Muscle of leg (tissue), 11 donors: Measurements from ENCODE around the gene SEMA6C. TPM values are rescaled to one million over a fixed set of nuclear protein-coding genes. Genes with fewer than 3 reads are reported as not detected.
A peak's percentile ranks its signal among the peaks of the same experiment; 100 is the strongest.

Experiments
- DNase-seq: peaks from one replicate; pipeline ENCODE4 v3.0.0; 2013
- H3K27ac ChIP-seq: one replicate; pipeline ENCODE4 v1.5.1; 2013; ENCODE audit warnings: mild to moderate bottlenecking, low read length, control low read depth
- H3K27me3 ChIP-seq: one replicate; pipeline ENCODE4 v1.6.1; 2013; ENCODE audit warnings: low read length; ENCODE audit not compliant: control insufficient read depth, insufficient read depth
- H3K36me3 ChIP-seq: one replicate; pipeline ENCODE4 v1.6.1; 2013; ENCODE audit warnings: low read length; ENCODE audit not compliant: control insufficient read depth, insufficient read depth
- H3K4me1 ChIP-seq: one replicate; pipeline ENCODE4 v1.6.1; 2013; ENCODE audit warnings: low read length; ENCODE audit not compliant: control insufficient read depth, insufficient read depth
- H3K4me3 ChIP-seq: one replicate; pipeline ENCODE4 v1.5.1; 2013; ENCODE audit warnings: low read length, control low read depth
- H3K9me3 ChIP-seq: replicated peaks from 2 replicates; pipeline ENCODE4 v1.6.1; 2013; ENCODE audit warnings: low read depth, low read length; ENCODE audit not compliant: control insufficient read depth
- WGBS: methylation state at CpG from one replicate; pipeline ENCODE4 v1.1.5; 2013; ENCODE audit warnings: missing lambda C conversion rate; ENCODE audit not compliant: insufficient coverage; 5-methylcytosine and 5-hydroxymethylcytosine counted together
- polyA plus RNA-seq, 8 donors: library from polyadenylated mRNA; unstranded; fragments of 120-200 nt; gene quantifications; one replicate each; pipeline versions ENCODE4 v1.2.1 to v1.2.3, GENCODE V29; 2013; ENCODE audit warnings: inconsistent platforms in 1 of 8, low replicate concordance in 1 of 8; ENCODE audit not compliant: insufficient read length in 8 of 8, insufficient read depth in 1 of 8
- total RNA-seq: library from RNA; stranded (reverse); fragments of 120-200 nt; gene quantifications from one replicate; pipeline ENCODE4 v1.2.4, GENCODE V29; 2013

The SEMA6C gene
- total and polyA plus RNA-seq, 9 donors: 33.4 to 112 (median 86.7) TPM

GRCh38 chr1:151144474-151145303 lies 1.7 kb downstream of the SEMA6C start:
- Histone ChIP-seq H3K4me3 (peak overlapping the region; percentile 93), H3K36me3 (peaks cover 30% of the 10 kb centered on the region), H3K27ac (peak overlapping the region; percentile 95), H3K9me3 (no peaks in the 10 kb centered on the region), H3K27me3 (no peaks in the 10 kb centered on the region), H3K4me1 (peaks cover 47% of the 10 kb centered on the region)
- peak; percentile 91 for DNase-seq
- WGBS: 40% methylated on average over 1 of the region's 7 CpGs

GRCh38 chr1:151143986-151144385 lies 2.4 kb downstream of the SEMA6C start:
- peak overlapping the region; percentile 93 for H3K4me3 ChIP-seq
- DNase-seq: no peak
- H3K4me1 ChIP-seq: peaks cover 47% of the 10 kb centered on the region

DNA sequence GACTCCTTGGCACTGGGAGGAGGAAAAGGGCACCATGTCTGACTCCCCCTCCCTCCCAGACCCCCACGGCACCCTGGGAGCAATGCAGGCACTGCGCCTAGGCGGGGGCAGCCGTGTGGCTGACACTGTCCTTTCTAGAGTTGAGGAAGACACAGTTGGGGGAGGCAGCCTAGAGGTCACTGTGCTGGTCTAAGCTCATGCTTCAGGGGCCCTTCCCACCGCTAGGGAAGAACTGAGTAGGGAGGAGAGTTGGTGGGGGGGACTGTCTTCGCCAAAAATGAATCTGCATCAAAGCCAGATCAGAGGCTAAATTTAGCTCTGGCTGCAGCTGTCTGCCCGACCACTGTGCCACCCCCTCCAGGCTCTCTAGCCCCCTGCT lies 3.4 kb downstream of the SEMA6C start:
- Histone ChIP-seq H3K36me3 (peaks cover 45% of the 10 kb centered on the region), H3K27ac (peak overlapping the region; percentile 95), H3K27me3 (no peaks in the 10 kb centered on the region), H3K4me3 (no peak overlapping the region), H3K9me3 (no peaks in the 10 kb centered on the region), H3K4me1 (peaks cover 47% of the 10 kb centered on the region)
- WGBS: 10% methylated on average over 2 of the region's 7 CpGs
- DNase-seq: peak; percentile 74

More at GRCh38 chr1:151143986-151144385, 2.4 kb downstream of the SEMA6C start:
- no CpG with 5 or more reads among the region's 5 CpGs for WGBS
- H3K36me3 ChIP-seq: peaks cover 37% of the 10 kb centered on the region
- H3K27me3 ChIP-seq: no peaks in the 10 kb centered on the region
- H3K9me3 ChIP-seq: no peaks in the 10 kb centered on the region
- peak overlapping the region; percentile 95 for H3K27ac ChIP-seq

DNA sequence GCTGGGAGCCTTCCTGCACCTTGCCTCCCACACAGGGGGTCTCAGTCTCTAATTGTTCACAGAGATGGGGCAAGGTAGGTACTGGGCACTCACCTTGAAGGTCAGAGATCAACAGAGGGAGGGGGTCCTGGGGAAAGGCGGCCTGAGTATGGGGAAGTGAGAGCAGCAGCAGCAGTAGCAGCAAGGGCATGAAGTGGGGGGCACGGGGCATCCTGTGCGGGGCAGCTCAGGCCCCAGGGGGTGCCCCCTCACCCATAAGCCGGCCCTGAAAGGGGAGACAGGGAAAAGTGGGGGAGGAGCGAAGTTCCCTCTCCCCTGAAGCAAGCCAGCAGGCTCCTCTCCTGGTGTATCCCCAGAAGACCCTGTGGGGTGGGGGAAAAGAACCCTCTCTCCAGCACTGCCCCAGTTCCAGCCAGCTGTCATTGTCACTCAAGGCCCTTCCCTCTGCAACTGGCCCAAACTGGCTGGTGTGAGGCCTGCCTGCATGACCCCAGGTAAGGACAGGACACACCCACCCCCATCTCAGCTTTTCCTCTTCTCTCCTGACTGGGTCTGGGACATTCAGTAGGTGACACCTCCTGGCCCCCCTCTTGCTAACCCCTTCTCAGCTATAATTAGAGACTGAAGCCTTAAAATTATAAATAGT lies 3.9 kb downstream of the SEMA6C start:
- H3K9me3 ChIP-seq: no peaks in the 10 kb centered on the region
- WGBS: 60% methylated on average over 1 of the region's 5 CpGs
- peak overlapping the region; percentile 95 for H3K27ac ChIP-seq
- peak overlapping the region; percentile 8 for H3K4me3 ChIP-seq
- no peaks in the 10 kb centered on the region for H3K27me3 ChIP-seq
- H3K4me1 ChIP-seq: peaks cover 44% of the 10 kb centered on the region
- H3K36me3 ChIP-seq: peaks cover 50% of the 10 kb centered on the region
- peak; percentile 87 for DNase-seq

GRCh38 chr1:151137789-151138188 lies 8.6 kb downstream of the SEMA6C start:
- Histone ChIP-seq H3K27me3 (no peaks in the 10 kb centered on the region), H3K4me3 (no peak overlapping the region), H3K9me3 (no peaks in the 10 kb centered on the region), H3K36me3 (peaks cover 84% of the 10 kb centered on the region), H3K4me1 (peaks cover 13% of the 10 kb centered on the region), H3K27ac (no peak overlapping the region)
- WGBS: 100% methylated on average over 1 of the region's 7 CpGs
- DNase-seq: no peak

GRCh38 chr1:151135433-151136385 lies 10.7 kb downstream of the SEMA6C start:
- Histone ChIP-seq H3K36me3 (peaks cover 71% of the 10 kb centered on the region), H3K27me3 (no peaks in the 10 kb centered on the region), H3K27ac (no peak overlapping the region), H3K4me1 (peaks cover 23% of the 10 kb centered on the region), H3K9me3 (no peaks in the 10 kb centered on the region), H3K4me3 (no peak overlapping the region)
- DNase-seq: no peak
- WGBS: 93% methylated on average over 5 of the region's 12 CpGs

GRCh38 chr1:151134991-151135390 lies 11.4 kb downstream of the SEMA6C start:
- H3K9me3 ChIP-seq: no peaks in the 10 kb centered on the region
- no peak overlapping the region for H3K4me3 ChIP-seq
- peaks cover 66% of the 10 kb centered on the region for H3K36me3 ChIP-seq
- no peak for DNase-seq
- no peak overlapping the region for H3K27ac ChIP-seq
- H3K4me1 ChIP-seq: peaks cover 24% of the 10 kb centered on the region
- WGBS: 94% methylated on average over 7 of the region's 7 CpGs
- H3K27me3 ChIP-seq: no peaks in the 10 kb centered on the region

- Histone ChIP-seq H3K27ac (no peak overlapping the region), H3K4me3 (no peak overlapping the region), H3K9me3 (no peaks in the 10 kb centered on the region), H3K4me1 (peaks cover 24% of the 10 kb centered on the region), H3K27me3 (no peaks in the 10 kb centered on the region), H3K36me3 (peaks cover 60% of the 10 kb centered on the region)
- no CpG with 5 or more reads among the region's 3 CpGs for WGBS
- no peak for DNase-seq
Measured at GRCh38 chr1:151134396-151134795, 12.0 kb downstream of the SEMA6C start.

DNA sequence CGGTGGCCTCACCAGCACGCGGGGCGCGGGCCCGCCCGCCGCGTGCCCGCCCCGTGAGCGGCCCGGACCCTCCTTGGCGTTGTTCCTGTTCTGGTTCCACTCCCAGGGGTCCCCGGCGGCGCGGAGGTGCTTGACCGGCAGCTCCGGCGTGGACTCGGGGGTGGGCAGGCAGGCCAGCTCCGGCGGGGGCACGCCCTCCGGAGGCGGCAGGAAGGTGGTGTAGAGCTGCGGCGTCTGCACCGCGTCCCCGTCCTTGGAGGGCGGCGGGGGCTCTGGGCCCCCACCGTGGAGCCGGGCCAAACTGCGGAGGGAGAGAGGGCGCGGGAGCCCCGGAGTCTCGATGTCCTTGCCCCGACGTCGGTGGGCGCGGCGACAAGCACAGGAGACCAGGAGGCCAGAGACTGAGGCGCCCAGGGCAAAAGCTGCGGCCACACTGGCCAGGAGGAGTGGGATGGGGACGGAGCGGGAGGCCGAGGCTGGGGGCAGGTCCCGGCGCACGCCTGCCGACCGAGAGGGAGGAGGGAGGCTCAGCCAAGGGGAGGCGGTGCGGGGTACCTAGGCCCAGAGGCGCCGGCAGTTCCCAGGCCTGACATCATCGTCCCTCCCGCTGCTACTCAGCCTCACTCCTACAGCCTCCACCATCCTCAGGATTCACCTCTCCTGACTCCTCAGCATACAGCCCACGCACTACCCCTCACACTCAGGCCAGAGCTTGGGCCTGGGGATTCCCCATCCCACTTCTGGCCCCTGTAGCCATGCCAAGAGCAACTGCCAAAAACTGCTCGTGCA lies 13.2 kb downstream of the SEMA6C start:
- Histone ChIP-seq H3K4me3 (no peak overlapping the region), H3K27ac (no peak overlapping the region), H3K27me3 (no peaks in the 10 kb centered on the region), H3K36me3 (peaks cover 49% of the 10 kb centered on the region), H3K4me1 (peaks cover 24% of the 10 kb centered on the region), H3K9me3 (no peaks in the 10 kb centered on the region)
- peak; percentile 44 for DNase-seq
- 51% methylated on average over 57 of the region's 65 CpGs for WGBS
